GM21360 (cell line): ENCODE data around the gene MYADM.
"Not testable (repeated sequence)": the region's sequence is repeated elsewhere in the genome, so short reads cannot be mapped to it uniquely, and the experiment has no call there.

Experiments used
- ATAC-seq: cut with Tn5 transposase; IDR thresholded peaks from one replicate; pipeline ENCODE4 v1.9.1; 2021; ENCODE audit warnings: mild to moderate bottlenecking, moderate library complexity; ENCODE audit not compliant: unreplicated experiment

Gene MYADM, protein sequence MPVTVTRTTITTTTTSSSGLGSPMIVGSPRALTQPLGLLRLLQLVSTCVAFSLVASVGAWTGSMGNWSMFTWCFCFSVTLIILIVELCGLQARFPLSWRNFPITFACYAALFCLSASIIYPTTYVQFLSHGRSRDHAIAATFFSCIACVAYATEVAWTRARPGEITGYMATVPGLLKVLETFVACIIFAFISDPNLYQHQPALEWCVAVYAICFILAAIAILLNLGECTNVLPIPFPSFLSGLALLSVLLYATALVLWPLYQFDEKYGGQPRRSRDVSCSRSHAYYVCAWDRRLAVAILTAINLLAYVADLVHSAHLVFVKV

DNA sequence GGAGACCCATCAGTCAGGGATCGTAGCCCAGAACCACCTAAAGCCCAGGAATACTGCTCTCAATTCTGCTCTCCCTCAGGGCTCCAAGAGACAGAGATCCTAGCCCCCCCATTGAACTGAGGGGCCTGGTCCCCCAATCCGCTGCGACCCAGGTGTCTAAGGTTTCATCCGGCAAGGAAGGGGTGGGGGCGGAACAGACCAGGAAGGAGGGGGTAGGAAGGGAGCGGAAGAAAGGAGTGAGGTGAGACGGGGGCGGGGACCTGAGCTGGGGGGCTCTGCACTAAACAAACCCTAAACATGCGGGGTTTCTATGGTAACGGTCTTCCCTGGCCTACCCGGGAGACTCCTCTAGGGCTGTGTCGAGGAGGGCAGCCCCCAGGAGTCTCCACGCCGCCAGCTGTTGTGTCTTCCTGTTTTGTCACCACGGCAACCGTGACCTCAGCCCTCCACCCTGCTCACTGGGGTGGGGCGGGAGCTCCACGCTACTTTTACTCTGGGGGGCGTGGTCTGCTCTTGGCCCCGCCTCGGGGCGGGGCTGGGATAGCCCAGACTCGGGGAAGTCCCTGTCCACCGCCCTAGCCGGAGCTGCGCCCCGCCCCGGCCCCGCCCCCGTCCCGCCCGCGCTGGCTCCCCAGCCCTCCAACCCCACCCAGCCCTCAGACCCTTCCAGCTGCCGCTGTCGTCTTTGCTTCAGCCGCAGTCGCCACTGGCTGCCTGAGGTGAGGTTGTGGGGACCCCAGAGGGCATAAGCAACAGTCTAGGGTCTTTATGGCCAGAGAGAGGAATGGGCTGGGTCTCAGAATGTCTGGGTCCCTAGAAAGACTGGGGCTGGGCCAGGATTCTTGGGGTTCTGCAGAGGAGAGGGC is at the start of gene MYADM:
Gene MYADM, plus strand, starts transcription at position 659 of the 866 bp plus-strand sequence. CDS start 5,647 bp downstream, outside the sequence.
- peak; percentile 61 for ATAC-seq

DNA sequence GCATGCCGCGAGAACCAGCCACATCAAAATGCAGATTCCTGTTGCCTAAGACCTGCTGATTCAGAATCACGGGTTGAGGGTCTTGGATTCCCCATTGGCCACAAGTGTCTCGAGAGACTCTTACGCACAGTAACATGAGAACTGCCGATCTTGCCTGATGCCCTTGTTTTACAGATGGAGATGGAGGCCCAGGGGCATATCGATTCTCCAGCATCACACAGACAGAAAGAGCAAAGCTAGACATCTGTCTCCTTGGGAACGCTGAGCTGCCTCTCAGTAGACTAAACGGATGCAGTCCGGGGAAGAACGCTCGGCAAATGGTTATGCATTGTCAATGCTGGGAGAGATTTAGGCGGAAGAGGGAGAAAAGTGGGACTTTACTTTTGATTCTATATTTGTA is 48.9 kb upstream of the MYADM start:
- no peak for ATAC-seq

GRCh38 chr19:53819861-53820260 is 47.8 kb upstream of the MYADM start:
- ATAC-seq, result no peak

GRCh38 chr19:53823380-53824120 is 44.1 kb upstream of the MYADM start:
- no peak for ATAC-seq

- ATAC-seq, result no peak
These were observed 43.5 kb upstream of the MYADM start, which contains the start of gene NLRP12 for GRCh38 chr19:53824134-53824611. TSS of gene NLRP12 (minus strand) at chr19:53824314. CDS start at chr19:53824174, 140 bp downstream.

- ATAC-seq, result no peak
These were observed 40.8 kb upstream of the MYADM start for GRCh38 chr19:53826876-53827275.

DNA sequence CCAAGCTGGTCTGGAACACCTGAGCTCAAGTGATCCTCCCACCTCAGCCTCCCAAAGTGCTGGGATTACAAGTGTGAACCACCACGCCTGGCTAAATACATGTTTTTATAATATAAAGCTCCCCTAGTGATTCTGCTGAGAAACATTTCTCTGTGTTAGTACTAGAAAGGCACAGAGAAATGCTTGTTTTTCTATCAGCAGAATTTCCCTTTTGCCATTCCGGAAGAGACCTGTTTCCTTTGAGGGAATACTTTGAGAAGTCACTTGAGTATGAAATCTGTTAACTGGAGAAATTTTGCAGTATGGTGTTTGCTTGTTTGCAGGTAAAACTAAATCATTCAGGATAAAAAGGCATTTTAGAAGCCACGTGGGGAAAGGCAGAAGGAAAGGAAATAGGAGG is 39.2 kb upstream of the MYADM start:
- ATAC-seq, result no peak

GRCh38 chr19:53832861-53833260 is 34.8 kb upstream of the MYADM start:
- not testable (repeated sequence) for ATAC-seq

GRCh38 chr19:53838446-53838845 is 29.2 kb upstream of the MYADM start:
- ATAC-seq, result not testable (repeated sequence)

- ATAC-seq, result not testable (repeated sequence)
These were observed 27.4 kb upstream of the MYADM start for GRCh38 chr19:53840241-53840640.

DNA sequence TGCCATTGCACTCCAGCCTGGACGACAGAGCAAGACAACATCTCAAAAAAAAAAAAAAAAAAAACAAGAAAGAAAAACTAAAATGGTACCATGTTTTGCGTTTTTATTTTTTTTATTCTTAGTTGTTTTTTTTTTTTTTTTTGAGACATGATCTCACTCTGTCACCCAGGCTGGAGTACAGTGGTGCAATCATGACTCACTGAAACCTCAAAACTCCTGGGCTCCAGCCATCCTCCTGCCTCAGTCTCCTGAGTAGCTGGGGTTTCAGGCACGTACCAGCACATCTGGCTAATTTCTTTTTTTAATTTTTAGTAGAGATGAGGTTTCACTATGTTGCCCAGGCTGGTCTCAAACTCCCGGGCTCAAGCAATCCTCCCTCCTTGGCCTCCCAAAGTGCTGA is 26.8 kb upstream of the MYADM start:
- ATAC-seq, result not testable (repeated sequence)

DNA sequence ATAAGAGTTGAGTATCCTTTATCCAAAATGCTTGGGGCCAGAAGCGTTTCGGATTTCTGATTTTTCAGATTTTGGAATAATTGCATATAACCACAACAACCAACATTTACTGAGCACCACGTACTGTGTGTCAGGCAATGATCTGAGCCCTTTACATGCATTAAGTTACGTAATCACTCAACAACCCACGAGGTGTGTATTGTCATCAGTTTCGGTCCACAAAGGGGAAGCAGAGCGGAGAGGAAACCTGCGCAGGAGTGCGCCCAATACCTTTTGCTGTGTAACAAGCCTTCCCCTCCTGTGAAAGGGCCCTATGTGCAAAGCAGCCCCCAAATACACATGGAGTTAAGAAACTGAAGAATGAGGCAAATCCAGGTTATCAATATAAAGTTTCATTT is 22.8 kb upstream of the MYADM start:
- ATAC-seq, result no peak

- no peak for ATAC-seq
These were observed 20.1 kb upstream of the MYADM start for GRCh38 chr19:53847555-53847954.

- ATAC-seq, result no peak
These were observed 18.4 kb upstream of the MYADM start for GRCh38 chr19:53849237-53849676.

GRCh38 chr19:53853707-53854106 is 14.0 kb upstream of the MYADM start:
- ATAC-seq, result no peak

DNA sequence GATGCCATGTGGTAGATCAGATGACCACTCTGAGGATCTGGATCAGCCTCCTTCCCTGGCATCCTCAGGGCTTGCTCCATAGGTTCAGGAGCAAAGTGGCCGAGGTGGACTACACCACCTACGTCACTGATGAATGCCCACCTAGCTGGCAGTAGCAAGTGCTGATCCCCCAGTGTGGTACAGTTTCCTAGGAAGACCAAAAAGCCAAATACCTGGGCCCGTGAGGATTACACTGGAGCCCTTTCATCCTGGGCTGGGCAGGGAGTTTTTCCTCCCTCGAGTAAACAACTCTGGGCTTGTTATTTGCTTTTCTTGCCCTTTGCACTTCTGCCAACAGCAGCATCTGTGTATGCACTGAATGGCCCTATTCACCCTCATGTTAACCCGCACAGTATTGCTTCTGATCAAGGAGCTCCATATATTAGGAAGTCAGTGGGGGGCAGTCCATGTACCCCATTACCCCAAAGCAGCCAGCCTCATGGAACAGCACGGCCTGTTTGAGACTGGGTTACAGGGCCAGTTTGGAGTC is 3.3 kb upstream of the MYADM start:
- ATAC-seq, result no peak

- ATAC-seq, result no peak
These were observed 2.2 kb upstream of the MYADM start for GRCh38 chr19:53865523-53865917.

GRCh38 chr19:53865918-53866864 is 1.5 kb upstream of the MYADM start:
- ATAC-seq, result no peak

DNA sequence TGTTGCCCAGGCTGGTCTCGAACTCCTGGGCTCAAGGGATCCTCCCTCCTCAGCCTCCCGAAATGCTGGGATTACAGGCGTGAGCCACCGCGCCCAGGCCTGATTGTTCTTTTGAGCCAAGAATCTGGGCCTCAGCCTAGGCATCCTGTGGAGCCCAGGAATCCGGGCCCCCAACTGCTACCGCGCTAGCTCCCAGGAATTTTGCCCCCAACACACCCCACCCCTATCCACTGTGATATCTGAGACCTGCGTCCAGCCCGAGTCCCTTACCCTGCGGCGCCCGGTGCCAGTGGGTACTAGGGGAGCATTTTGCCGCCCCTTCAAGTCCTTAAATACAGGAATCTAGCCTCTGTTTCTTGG is 838 bp upstream of the MYADM start:
- ATAC-seq, result no peak
